ENCODE data around the gene LAMC3. TPM values are rescaled to one million over a fixed set of nuclear protein-coding genes. Genes with fewer than 3 reads are reported as not detected.

LAMC3 gene
- total and polyA plus RNA-seq, 9 of the 15 experiments (the other 6 are each of a cell fraction or from before 2014, with no cell fraction given), result 0.10 TPM; not detected in 8

DNA sequence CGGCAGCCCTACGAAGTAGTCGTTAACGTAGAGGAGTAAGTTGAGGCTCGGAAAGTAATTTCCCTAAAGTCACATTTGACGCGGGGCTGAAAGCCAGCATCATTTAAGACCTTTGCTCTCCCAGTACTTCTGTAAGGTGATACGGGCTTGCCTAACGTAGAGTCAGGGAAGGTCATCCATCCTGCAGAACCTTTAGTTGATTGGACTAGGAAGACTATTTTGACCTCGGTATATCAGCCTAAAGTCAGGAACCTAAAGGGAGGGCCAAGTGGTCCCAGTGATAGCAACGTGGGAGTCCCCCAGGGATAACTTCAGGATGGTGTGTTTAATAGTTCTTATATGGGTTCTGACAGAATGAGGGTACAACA is 117.1 kb downstream of the LAMC3 start:
- Histone ChIP-seq H3K4me2 (ENCODE audit: insufficient read depth, low read length) (peak overlapping the region; percentile 94), H4K20me1 (replicated peaks; ENCODE audit: control insufficient read depth, insufficient read depth, low read length) (peaks cover 8% of the 10 kb centered on the region), H2AFZ (ENCODE audit: low read depth, low read length) (peak overlapping the region; percentile 86), H3K4me3 (peak overlapping the region; percentile 48), H3K4me1 (replicated peaks in 1 of 2; ENCODE audit: control insufficient read depth in 2 of 2, insufficient read depth in 2 of 2, low read length in 2 of 2) (peaks cover 13 to 23% of the 10 kb centered on the region in 2 experiments), H3K36me3 (ENCODE audit: control insufficient read depth, insufficient read depth, low read length) (peaks cover 52% of the 10 kb centered on the region), H3K9me3 (replicated peaks; ENCODE audit: control insufficient read depth, insufficient read depth, low read depth, low read length) (no peaks in the 10 kb centered on the region), H3K27ac (ENCODE audit: extremely low read depth, low read depth, low read length) (peak overlapping the region; percentile 76), H3K9me1 (ENCODE audit: control insufficient read depth, insufficient read depth, low read length) (peaks cover 5% of the 10 kb centered on the region), H3K9ac (ENCODE audit: insufficient read depth in 1 of 2, low read depth in 2 of 2, low read length in 2 of 2) (peak overlapping the region; percentile 83 to 92), H3K27me3 (ENCODE audit: control insufficient read depth in 2 of 2, insufficient read depth in 2 of 2, low read length in 2 of 2) (peaks cover 7 to 8% of the 10 kb centered on the region in 2 experiments; a peak in 3 of 5 replicates), H3K79me2 (ENCODE audit: control insufficient read depth, insufficient read depth, low read length) (peaks cover 47% of the 10 kb centered on the region)
- POLR2A ChIA-PET, result interaction anchor here (1.1 to 75.1 kb wide), 18 partner anchors 7 to 303 kb away, joined by 4 to 3336 read pairs (median 10); partner anchors contain the start of genes AIF1L and FAM78A
- BruUV-seq (replicated peaks), result TSS peak; percentile 41
- in situ Hi-C loops (cut with MboI), result no loop called here
- DNase-seq (ENCODE audit: extremely low read depth in 1 of 4, low spot score in 3 of 4) (peak in 2 of 4 experiments; percentile 69 to 82), ATAC-seq (peak; percentile 0), FAIRE-seq (no peak)
- intact Hi-C loops (cut with micrococcal nuclease), result loop anchor here (10.0 kb wide), 1 partner anchor 209 kb away; no protein-coding TSS in a partner anchor
- CTCF ChIA-PET (ENCODE audit: low intra/inter-chr PET ratio), result no interaction called here
- WGBS (ENCODE audit: insufficient coverage, low coverage, missing lambda C conversion rate), result under 1% methylated on average over 11 of the region's 11 CpGs
- 0 out of 2 replicates have a peak, but pooled peaks have one; percentile 12 for TF ChIP-seq STAT6 (CRISPR knock-in tag; IDR thresholded peaks at IDR 0.05)
- no peak for TF ChIP-seq RB1 (IDR thresholded peaks at IDR 0.05; ENCODE audit: low read depth)
- no peak for TF ChIP-seq MYBL2 (IDR thresholded peaks at IDR 0.05; ENCODE audit: low read depth)
- TF ChIP-seq MYBL2 (CRISPR knock-in tag; IDR thresholded peaks at IDR 0.05; ENCODE audit: borderline replicate concordance), result no peak
- no peak for TF ChIP-seq NFYB (IDR thresholded peaks at IDR 0.05; ENCODE audit: extremely low read depth, insufficient read length)
- TF ChIP-seq, protein P1, sequence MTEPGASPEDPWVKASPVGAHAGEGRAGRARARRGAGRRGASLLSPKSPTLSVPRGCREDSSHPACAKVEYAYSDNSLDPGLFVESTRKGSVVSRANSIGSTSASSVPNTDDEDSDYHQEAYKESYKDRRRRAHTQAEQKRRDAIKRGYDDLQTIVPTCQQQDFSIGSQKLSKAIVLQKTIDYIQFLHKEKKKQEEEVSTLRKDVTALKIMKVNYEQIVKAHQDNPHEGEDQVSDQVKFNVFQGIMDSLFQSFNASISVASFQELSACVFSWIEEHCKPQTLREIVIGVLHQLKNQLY (CRISPR knock-in tag; conservative IDR thresholded peaks at IDR 0.05), result 0 out of 4 replicates have a peak, but pooled peaks of 1 of the 2 experiments have one; percentile 18
- TF ChIP-seq, protein P2, sequence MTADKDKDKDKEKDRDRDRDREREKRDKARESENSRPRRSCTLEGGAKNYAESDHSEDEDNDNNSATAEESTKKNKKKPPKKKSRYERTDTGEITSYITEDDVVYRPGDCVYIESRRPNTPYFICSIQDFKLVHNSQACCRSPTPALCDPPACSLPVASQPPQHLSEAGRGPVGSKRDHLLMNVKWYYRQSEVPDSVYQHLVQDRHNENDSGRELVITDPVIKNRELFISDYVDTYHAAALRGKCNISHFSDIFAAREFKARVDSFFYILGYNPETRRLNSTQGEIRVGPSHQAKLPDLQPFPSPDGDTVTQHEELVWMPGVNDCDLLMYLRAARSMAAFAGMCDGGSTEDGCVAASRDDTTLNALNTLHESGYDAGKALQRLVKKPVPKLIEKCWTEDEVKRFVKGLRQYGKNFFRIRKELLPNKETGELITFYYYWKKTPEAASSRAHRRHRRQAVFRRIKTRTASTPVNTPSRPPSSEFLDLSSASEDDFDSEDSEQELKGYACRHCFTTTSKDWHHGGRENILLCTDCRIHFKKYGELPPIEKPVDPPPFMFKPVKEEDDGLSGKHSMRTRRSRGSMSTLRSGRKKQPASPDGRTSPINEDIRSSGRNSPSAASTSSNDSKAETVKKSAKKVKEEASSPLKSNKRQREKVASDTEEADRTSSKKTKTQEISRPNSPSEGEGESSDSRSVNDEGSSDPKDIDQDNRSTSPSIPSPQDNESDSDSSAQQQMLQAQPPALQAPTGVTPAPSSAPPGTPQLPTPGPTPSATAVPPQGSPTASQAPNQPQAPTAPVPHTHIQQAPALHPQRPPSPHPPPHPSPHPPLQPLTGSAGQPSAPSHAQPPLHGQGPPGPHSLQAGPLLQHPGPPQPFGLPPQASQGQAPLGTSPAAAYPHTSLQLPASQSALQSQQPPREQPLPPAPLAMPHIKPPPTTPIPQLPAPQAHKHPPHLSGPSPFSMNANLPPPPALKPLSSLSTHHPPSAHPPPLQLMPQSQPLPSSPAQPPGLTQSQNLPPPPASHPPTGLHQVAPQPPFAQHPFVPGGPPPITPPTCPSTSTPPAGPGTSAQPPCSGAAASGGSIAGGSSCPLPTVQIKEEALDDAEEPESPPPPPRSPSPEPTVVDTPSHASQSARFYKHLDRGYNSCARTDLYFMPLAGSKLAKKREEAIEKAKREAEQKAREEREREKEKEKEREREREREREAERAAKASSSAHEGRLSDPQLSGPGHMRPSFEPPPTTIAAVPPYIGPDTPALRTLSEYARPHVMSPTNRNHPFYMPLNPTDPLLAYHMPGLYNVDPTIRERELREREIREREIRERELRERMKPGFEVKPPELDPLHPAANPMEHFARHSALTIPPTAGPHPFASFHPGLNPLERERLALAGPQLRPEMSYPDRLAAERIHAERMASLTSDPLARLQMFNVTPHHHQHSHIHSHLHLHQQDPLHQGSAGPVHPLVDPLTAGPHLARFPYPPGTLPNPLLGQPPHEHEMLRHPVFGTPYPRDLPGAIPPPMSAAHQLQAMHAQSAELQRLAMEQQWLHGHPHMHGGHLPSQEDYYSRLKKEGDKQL (CRISPR knock-in tag; IDR thresholded peaks at IDR 0.05; ENCODE audit: borderline replicate concordance), result no peak
- no peak for TF ChIP-seq ZNF592 (IDR thresholded peaks at IDR 0.05)

All from K562 (cell line).